WI38 (cell line): ENCODE data around the gene TRIM51G.
"Not testable (repeated sequence)": the region's sequence is repeated elsewhere in the genome, so short reads cannot be mapped to it uniquely, and the experiment has no call there.

Experiments used
- H3K4me3 ChIP-seq: 2 replicates; pipeline ENCODE4 v1.5.1; 2011; ENCODE audit warnings: low read depth, mild to moderate bottlenecking, control low read depth, low read length

Gene TRIM51G

DNA sequence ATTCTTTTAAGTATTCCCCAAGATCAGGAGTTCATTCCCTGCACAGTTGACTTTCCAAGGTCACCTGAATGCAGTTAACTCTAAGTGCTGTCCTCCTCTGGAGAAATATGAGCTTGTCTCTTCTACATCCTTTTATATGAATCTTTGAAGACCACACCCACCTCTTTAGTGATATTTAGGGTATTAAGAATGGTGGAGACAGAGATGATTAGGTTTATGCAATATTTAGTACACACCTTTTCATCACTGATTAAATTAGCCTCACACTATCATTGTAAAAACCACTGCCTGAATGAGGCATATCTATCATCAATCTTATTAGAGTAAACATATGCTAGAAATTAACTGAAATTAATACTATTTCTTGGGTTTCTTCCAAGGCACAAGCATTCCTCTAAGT, at the start of gene TRIM51G:
Gene TRIM51G, minus strand, starts transcription at position 101 of the 400 bp plus-strand sequence. CDS start 2,190 bp downstream, outside the sequence.
- H3K4me3 ChIP-seq, result not testable (repeated sequence)

DNA sequence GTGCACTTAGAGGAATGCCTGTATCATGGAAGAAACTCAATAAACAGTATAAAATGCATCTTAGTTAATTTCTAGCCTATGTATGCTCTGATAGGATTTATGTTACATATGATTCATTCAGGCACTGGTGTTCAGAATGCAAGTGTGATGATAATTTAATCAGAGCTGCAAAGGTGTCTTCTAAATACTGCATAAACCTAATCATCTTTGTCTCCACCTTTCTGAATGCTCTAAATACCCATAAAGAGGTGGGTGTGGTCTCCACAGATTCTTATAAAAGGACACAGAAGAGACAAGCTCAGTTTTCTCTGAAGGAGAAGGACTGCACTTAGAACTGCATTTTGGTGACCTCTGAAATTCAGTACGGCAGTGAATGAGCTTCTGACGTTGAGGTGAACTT, 44.8 kb upstream of the TRIM51G start, which contains the start of gene TRIM49B:
Gene TRIM49B, plus strand, starts transcription at position 301 of the 400 bp plus-strand sequence. CDS start 2,777 bp downstream, outside the sequence.
- not testable (repeated sequence) for H3K4me3 ChIP-seq

DNA sequence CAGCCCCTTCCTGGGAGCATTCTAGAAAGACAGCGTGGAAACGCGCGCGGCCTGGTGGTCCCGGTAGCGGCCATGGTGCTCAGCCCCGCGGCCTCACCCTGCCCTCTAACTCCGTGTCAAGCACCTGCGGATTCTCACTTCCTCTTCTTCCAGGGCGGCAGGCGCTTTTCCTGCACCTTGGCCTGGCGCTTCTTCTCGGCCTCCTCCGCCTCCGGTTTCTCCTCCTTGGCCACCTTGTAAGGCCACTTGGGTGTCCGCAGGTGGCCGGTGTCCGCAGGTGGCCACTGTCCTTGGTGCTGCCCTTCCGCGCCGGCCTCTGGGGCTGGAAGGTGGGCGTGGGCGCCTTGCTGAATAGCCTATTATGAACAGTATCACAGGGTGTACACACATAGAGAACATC, 15.1 kb downstream of the TRIM51G start:
- H3K4me3 ChIP-seq, result not testable (repeated sequence)

DNA sequence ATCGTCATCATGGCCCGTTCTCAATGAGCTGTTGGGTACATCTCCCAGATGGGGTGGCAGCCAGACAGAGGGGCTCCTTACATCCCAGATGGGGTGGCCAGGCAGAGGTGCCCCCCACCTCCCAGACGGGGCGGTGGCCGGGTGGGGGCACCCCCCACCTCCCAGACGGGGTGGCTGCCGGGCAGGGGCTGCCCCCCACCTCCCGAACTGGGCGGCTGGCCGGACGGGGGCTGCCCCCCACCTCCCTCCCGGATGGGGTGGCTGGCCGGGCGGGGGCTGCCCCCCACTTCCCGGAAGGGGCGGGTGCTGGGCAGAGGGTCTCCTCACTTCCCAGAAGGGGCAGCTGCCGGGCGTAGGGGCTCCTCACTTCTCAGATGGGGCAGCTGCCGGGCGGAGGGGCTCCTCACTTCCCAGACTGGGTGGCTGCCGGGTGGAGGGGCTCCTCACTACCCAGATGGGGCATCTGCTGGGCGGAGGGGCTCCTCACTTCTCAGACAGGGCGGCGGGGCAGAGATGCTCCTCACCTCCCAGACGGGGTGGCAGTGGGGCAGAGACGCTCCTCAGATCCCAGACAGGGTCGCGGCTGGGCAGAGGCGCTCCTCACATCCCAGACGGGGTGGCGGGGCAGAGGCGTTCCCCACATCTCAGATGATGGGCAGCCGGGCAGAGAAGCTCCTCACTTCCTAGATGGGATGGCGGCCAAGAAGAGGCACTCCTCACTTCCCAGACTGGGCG, 28.2 kb downstream of the TRIM51G start:
- not testable (repeated sequence) for H3K4me3 ChIP-seq

DNA sequence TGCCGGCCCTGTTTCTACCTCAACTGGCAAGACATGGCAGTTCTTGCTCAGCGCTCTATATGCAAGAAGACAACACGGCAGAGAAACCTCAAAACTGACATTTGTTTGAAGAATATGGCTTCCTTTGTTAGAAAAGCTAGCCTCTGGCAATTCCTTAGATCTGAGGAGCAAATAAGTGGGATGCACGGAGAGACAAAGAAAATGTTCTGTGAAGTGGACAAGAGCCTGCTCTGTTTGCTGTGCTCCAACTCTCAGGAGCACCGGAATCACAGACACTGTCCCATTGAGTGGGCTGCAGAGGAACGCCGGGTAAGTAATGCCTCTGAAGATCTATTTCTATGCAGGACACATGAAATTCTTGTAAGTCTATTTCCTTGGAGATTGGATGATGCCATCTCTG, 37.9 kb downstream of the TRIM51G start:
- H3K4me3 ChIP-seq, result not testable (repeated sequence)
